Astrocyte of the spinal cord (primary cell): ENCODE data around the gene AIFM3.
"Not testable (repeated sequence)": the region's sequence is repeated elsewhere in the genome, so short reads cannot be mapped to it uniquely, and the experiment has no call there.

ENCODE experiments used
- DNase-seq: peaks from one replicate; pipeline ENCODE4 v3.0.0; 2011; ENCODE audit warnings: low read depth, low spot score
- H3K4me3 ChIP-seq: 2 replicates; pipeline ENCODE4 v1.5.1; 2011; ENCODE audit warnings: low read depth, mild to moderate bottlenecking, low read length, moderate library complexity
- CTCF ChIP-seq: IDR thresholded peaks from 2 replicates; pipeline ENCODE4 v1.5.1; 2012; ENCODE audit warnings: low read depth, mild to moderate bottlenecking, low read length, inconsistent platforms
- in situ Hi-C: cut with HindIII; loops from 2 replicates; pipeline ENCODE4 v1.10.0; 2017; ENCODE audit warnings: low sequenced_read_pairs

The AIFM3 gene

GRCh38 chr22:20965104-20965887 is 1.8 kb upstream of the AIFM3 start:
- H3K4me3 ChIP-seq, result peak overlapping the region; percentile 17
- in situ Hi-C loops, result no loop called here
- DNase-seq, result no peak
- no peak for TF ChIP-seq CTCF

GRCh38 chr22:20965888-20966855 is 883 bp upstream of the AIFM3 start:
- no peak for DNase-seq
- no peak for TF ChIP-seq CTCF
- in situ Hi-C loops, result no loop called here
- no peak overlapping the region for H3K4me3 ChIP-seq

GRCh38 chr22:20967697-20968211 is 699 bp downstream of the AIFM3 start:
- no peak for TF ChIP-seq CTCF
- H3K4me3 ChIP-seq, result no peak overlapping the region
- in situ Hi-C loops, result no loop called here
- no peak for DNase-seq

- no peak overlapping the region for H3K4me3 ChIP-seq
- TF ChIP-seq CTCF, result no peak
- DNase-seq, result no peak
- in situ Hi-C loops, result no loop called here
Observed at GRCh38 chr22:20968281-20968977, 1.4 kb downstream of the AIFM3 start.

GRCh38 chr22:20970939-20971657 is 4.0 kb downstream of the AIFM3 start:
- in situ Hi-C loops, result no loop called here
- peak; percentile 28 for DNase-seq
- H3K4me3 ChIP-seq, result no peak overlapping the region
- TF ChIP-seq CTCF, result no peak

GRCh38 chr22:20972014-20972694 is 5.1 kb downstream of the AIFM3 start:
- DNase-seq, H3K4me3 ChIP-seq, in situ Hi-C loops: not testable (repeated sequence)
